Lower lobe of right lung (tissue), 2 donors: ENCODE measurements around the gene PPP4R3C. TPM values are rescaled to one million over a fixed set of nuclear protein-coding genes. Genes with fewer than 3 reads are reported as not detected.

Experiments used
- ATAC-seq, 2 donors: fragments of 200-7000 bp; cut with Tn5 transposase; one replicate each; pipeline ENCODE4 v1.9.1; 2020 to 2022; ENCODE audit warnings: mild to moderate bottlenecking in 2 of 2, moderate library complexity in 2 of 2
- DNase-seq: peaks from one replicate; pipeline ENCODE4 v3.0.0-alpha.2; 2020
- H3K27ac ChIP-seq: fragments of 200-600 bp; one replicate; pipeline ENCODE4 v1.8.0; 2022
- H3K27me3 ChIP-seq: fragments of 200-600 bp; one replicate; pipeline ENCODE4 v1.8.0; 2022; ENCODE audit warnings: low read depth
- H3K36me3 ChIP-seq: fragments of 200-600 bp; one replicate; pipeline ENCODE4 v1.8.0; 2022; ENCODE audit warnings: mild to moderate bottlenecking
- H3K4me1 ChIP-seq: fragments of 200-600 bp; one replicate; pipeline ENCODE4 v1.8.0; 2022
- H3K4me3 ChIP-seq: fragments of 200-600 bp; one replicate; pipeline ENCODE4 v1.8.0; 2022; ENCODE audit warnings: mild to moderate bottlenecking
- H3K9me3 ChIP-seq: fragments of 200-600 bp; one replicate; pipeline ENCODE4 v1.8.0; 2022
- CTCF ChIP-seq: fragments of 200-600 bp; IDR thresholded peaks from one replicate; pipeline ENCODE4 v1.8.0; 2022; ENCODE audit warnings: antibody characterized with exemption, mild to moderate bottlenecking
- intact Hi-C: fragments of 100-400 bp; cut with DNase I; formaldehyde crosslinking; loops from one replicate; pipeline ENCODE4 v1.11.0; 2022
- total RNA-seq: library from RNA; stranded (reverse); fragmentation: NEBNext Ultra II Directional; extraction: Animal tissue kit (Norgen Biotek cat#: 25700); gene quantifications from one replicate; pipeline ENCODE4 v1.2.1, GENCODE V29; 2021
- donor health status: DM: no; HTN: yes; CAD: no; lungs with severe emphysema.

PPP4R3C gene
- total RNA-seq, 1 donor from 2014 or later = not detected

GRCh38 chrX:27435031-27435430 lies 28.1 kb downstream of the PPP4R3C start:
- no peak overlapping the region for H3K27ac ChIP-seq
- no peaks in the 10 kb centered on the region for H3K27me3 ChIP-seq
- H3K36me3 ChIP-seq = no peaks in the 10 kb centered on the region
- no peaks in the 10 kb centered on the region for H3K4me1 ChIP-seq
- H3K9me3 ChIP-seq = no peaks in the 10 kb centered on the region
- H3K4me3 ChIP-seq = no peak overlapping the region
- no peak for TF ChIP-seq CTCF
- no peak for DNase-seq
- intact Hi-C loops = no loop called here
- ATAC-seq = no peak

Other genes starting within 250 kb of the PPP4R3C start
- not detected for gene DCAF8L2, start 127.0 kb upstream of the PPP4R3C start, total RNA-seq